OCI-LY3 (cell line): Measurements from ENCODE around the gene EXOC4.

Experiments
- H2AFZ ChIP-seq: fragments of 200-600, 300-600 bp; shearing (Covaris generic); 2 replicates; pipeline ENCODE4 v1.6.0; 2014; ENCODE audit warnings: antibody characterized with exemption, low read depth, low read length
- H3K27ac ChIP-seq: fragments of 200-600, 300-600 bp; sonication (generic); 2 replicates; pipeline ENCODE4 v1.5.1; 2014; ENCODE audit warnings: mild to moderate bottlenecking, low read length, moderate library complexity, mixed read lengths
- H3K27me3 ChIP-seq: fragments of 200-600, 300-600 bp; sonication (generic); 2 replicates; pipeline ENCODE4 v1.6.1; 2014; ENCODE audit warnings: low read depth, low read length, mixed read lengths
- H3K36me3 ChIP-seq: fragments of 200-600, 300-600 bp; sonication (generic); replicated peaks from 2 replicates; pipeline ENCODE3; 2014; ENCODE audit warnings: low read depth, low read length, mixed read lengths
- H3K4me1 ChIP-seq: fragments of 300-600, 200-600 bp; sonication (generic); 2 replicates; pipeline ENCODE4 v1.6.1; 2014; ENCODE audit warnings: low read length, mixed read lengths
- H3K4me2 ChIP-seq: fragments of 200-600, 300-600 bp; sonication (generic); 2 replicates; pipeline ENCODE4 v1.6.1; 2014; ENCODE audit warnings: low read length, mixed read lengths
- H3K4me3 ChIP-seq: fragments of 300-600, 200-600 bp; sonication (generic); 2 replicates; pipeline ENCODE4 v1.5.1; 2014; ENCODE audit warnings: antibody characterized with exemption, mild to moderate bottlenecking, low read length, moderate library complexity
- H3K79me2 ChIP-seq: fragments of 300-600, 200-600 bp; shearing (Covaris generic); 2 replicates; pipeline ENCODE4 v1.6.1; 2014; ENCODE audit warnings: mild to moderate bottlenecking, low read length, mixed read lengths
- H3K9ac ChIP-seq: fragments of 300-600, 200-600 bp; shearing (Covaris generic); 2 replicates; pipeline ENCODE4 v1.6.0; 2014; ENCODE audit warnings: mild to moderate bottlenecking, low read length, moderate library complexity
- H3K9me3 ChIP-seq: fragments of 200-600, 300-600 bp; shearing (Covaris generic); 2 replicates; pipeline ENCODE4 v1.6.1; 2014; ENCODE audit warnings: low read length, mixed read lengths; ENCODE audit not compliant: insufficient read depth
- H4K20me1 ChIP-seq: fragments of 200-600, 300-600 bp; sonication (generic); 2 replicates; pipeline ENCODE4 v1.6.1; 2016; ENCODE audit warnings: low read length, mixed read lengths; ENCODE audit not compliant: insufficient read depth
- CTCF ChIP-seq: fragments of 200-600, 300-600 bp; sonication (generic); IDR thresholded peaks from 2 replicates; pipeline ENCODE4 v1.5.1; 2014; ENCODE audit warnings: antibody characterized with exemption, low read length, low read depth
- EZH2phosphoT487 ChIP-seq: fragments of 200-600 bp; shearing (Covaris generic); IDR thresholded peaks from 2 replicates; pipeline ENCODE4 v1.6.1; 2018; ENCODE audit warnings: antibody characterized with exemption, mixed run types, low read depth

Gene EXOC4

GRCh38 chr7:133948588-133948987, 695.7 kb downstream of the EXOC4 start:
- peaks cover 8% of the 10 kb centered on the region for H3K36me3 ChIP-seq
- no peaks in the 10 kb centered on the region for H3K27me3 ChIP-seq
- peaks cover 25% of the 10 kb centered on the region for H3K4me1 ChIP-seq
- no peaks in the 10 kb centered on the region for H4K20me1 ChIP-seq
- no peak overlapping the region for H3K9ac ChIP-seq
- H2AFZ ChIP-seq, result no peak overlapping the region
- no peak overlapping the region for H3K4me3 ChIP-seq
- TF ChIP-seq EZH2phosphoT487 (no peak), CTCF (no peak)
- no peak overlapping the region for H3K27ac ChIP-seq
- H3K79me2 ChIP-seq, result no peaks in the 10 kb centered on the region
- H3K9me3 ChIP-seq, result 0 out of 2 replicates have a peak, but pooled peaks cover 2% of the 10 kb centered on the region
- no peak overlapping the region for H3K4me2 ChIP-seq

GRCh38 chr7:133950855-133951254, 698.0 kb downstream of the EXOC4 start:
- Histone ChIP-seq H3K4me2 (no peak overlapping the region), H3K9me3 (peaks cover 11% of the 10 kb centered on the region), H3K4me1 (peaks cover 25% of the 10 kb centered on the region), H4K20me1 (no peaks in the 10 kb centered on the region), H2AFZ (no peak overlapping the region), H3K79me2 (no peaks in the 10 kb centered on the region), H3K27ac (no peak overlapping the region), H3K9ac (no peak overlapping the region), H3K36me3 (peaks cover 22% of the 10 kb centered on the region), H3K27me3 (no peaks in the 10 kb centered on the region), H3K4me3 (no peak overlapping the region)
- TF ChIP-seq EZH2phosphoT487 (no peak), CTCF (no peak)

- H3K36me3 ChIP-seq, result peaks cover 22% of the 10 kb centered on the region
- H4K20me1 ChIP-seq, result no peaks in the 10 kb centered on the region
- H3K4me2 ChIP-seq, result no peak overlapping the region
- H2AFZ ChIP-seq, result no peak overlapping the region
- H3K27ac ChIP-seq, result no peak overlapping the region
- no peak overlapping the region for H3K4me3 ChIP-seq
- H3K27me3 ChIP-seq, result no peaks in the 10 kb centered on the region
- H3K4me1 ChIP-seq, result peaks cover 39% of the 10 kb centered on the region
- H3K9ac ChIP-seq, result no peak overlapping the region
- no peak for TF ChIP-seq CTCF
- peaks cover 11% of the 10 kb centered on the region for H3K9me3 ChIP-seq
- no peaks in the 10 kb centered on the region for H3K79me2 ChIP-seq
Measured at GRCh38 chr7:133955208-133955607, 702.3 kb downstream of the EXOC4 start.

GRCh38 chr7:133957845-133958244, 705.0 kb downstream of the EXOC4 start:
- no peaks in the 10 kb centered on the region for H4K20me1 ChIP-seq

More at GRCh38 chr7:133957845-133958244, 705.0 kb downstream of the EXOC4 start:
- no peak overlapping the region for H2AFZ ChIP-seq
- peaks cover 11% of the 10 kb centered on the region for H3K9me3 ChIP-seq
- TF ChIP-seq EZH2phosphoT487 (no peak), CTCF (no peak)
- peaks cover 20% of the 10 kb centered on the region for H3K4me1 ChIP-seq
- H3K79me2 ChIP-seq, result no peaks in the 10 kb centered on the region
- H3K27me3 ChIP-seq, result no peaks in the 10 kb centered on the region
- H3K36me3 ChIP-seq, result peaks cover 15% of the 10 kb centered on the region
- no peak overlapping the region for H3K9ac ChIP-seq
- no peak overlapping the region for H3K4me2 ChIP-seq
- H3K27ac ChIP-seq, result no peak overlapping the region
- no peak overlapping the region for H3K4me3 ChIP-seq
